Measurements from ENCODE around the gene AMPD3.

AMPD3 gene

GRCh38 chr11:10428453-10428852 lies 26.6 kb upstream of the AMPD3 start:
- no peak for TF ChIP-seq EZH2phosphoT487 (IDR thresholded peaks at IDR 0.05; ENCODE audit: low read depth)
- TF ChIP-seq CTCF (IDR thresholded peaks at IDR 0.05; ENCODE audit: low read depth, low read length): no peak
- H2AFZ ChIP-seq (ENCODE audit: low read depth, low read length): no peak overlapping the region
- H3K4me2 ChIP-seq (ENCODE audit: low read length): no peak overlapping the region

GRCh38 chr11:10429526-10429925 lies 25.5 kb upstream of the AMPD3 start:
- no peak overlapping the region for H3K9ac ChIP-seq (ENCODE audit: low read length)
- no peaks in the 10 kb centered on the region for H3K9me3 ChIP-seq (ENCODE audit: insufficient read depth, low read length)
- no peak overlapping the region for H3K4me2 ChIP-seq (ENCODE audit: low read length)
- H3K79me2 ChIP-seq (ENCODE audit: low read length): no peaks in the 10 kb centered on the region
- TF ChIP-seq EZH2phosphoT487 (IDR thresholded peaks at IDR 0.05; ENCODE audit: low read depth) (no peak), CTCF (IDR thresholded peaks at IDR 0.05; ENCODE audit: low read depth, low read length) (no peak)
- no peaks in the 10 kb centered on the region for H3K36me3 ChIP-seq (replicated peaks; ENCODE audit: low read depth, low read length)
- no peak overlapping the region for H3K27ac ChIP-seq (ENCODE audit: low read length)
- H3K4me3 ChIP-seq (ENCODE audit: low read length): no peak overlapping the region
- no peak overlapping the region for H2AFZ ChIP-seq (ENCODE audit: low read depth, low read length)
- no peaks in the 10 kb centered on the region for H4K20me1 ChIP-seq (ENCODE audit: insufficient read depth, low read length)
- H3K4me1 ChIP-seq (ENCODE audit: low read length): peaks cover 7% of the 10 kb centered on the region; the same call in 1 of the 2 replicates
- peaks cover 16% of the 10 kb centered on the region; the same call in 1 of the 2 replicates for H3K27me3 ChIP-seq (ENCODE audit: low read depth, low read length)

More at GRCh38 chr11:10428453-10428852, 26.6 kb upstream of the AMPD3 start:
- Histone ChIP-seq H3K79me2 (ENCODE audit: low read length) (no peaks in the 10 kb centered on the region), H3K4me3 (ENCODE audit: low read length) (no peak overlapping the region), H3K4me1 (ENCODE audit: low read length) (peaks cover 7% of the 10 kb centered on the region; the same call in 1 of the 2 replicates), H3K9me3 (ENCODE audit: insufficient read depth, low read length) (no peaks in the 10 kb centered on the region), H3K9ac (ENCODE audit: low read length) (no peak overlapping the region), H3K27me3 (ENCODE audit: low read depth, low read length) (peaks cover 16% of the 10 kb centered on the region; the same call in 1 of the 2 replicates), H3K36me3 (replicated peaks; ENCODE audit: low read depth, low read length) (no peaks in the 10 kb centered on the region), H4K20me1 (ENCODE audit: insufficient read depth, low read length) (no peaks in the 10 kb centered on the region), H3K27ac (ENCODE audit: low read length) (no peak overlapping the region)

- peaks cover 16% of the 10 kb centered on the region; the same call in 1 of the 2 replicates for H3K27me3 ChIP-seq (ENCODE audit: low read depth, low read length)
- TF ChIP-seq CTCF (IDR thresholded peaks at IDR 0.05; ENCODE audit: low read depth, low read length) (no peak), EZH2phosphoT487 (IDR thresholded peaks at IDR 0.05; ENCODE audit: low read depth) (no peak)
- no peak overlapping the region for H3K4me3 ChIP-seq (ENCODE audit: low read length)
- no peak overlapping the region for H3K9ac ChIP-seq (ENCODE audit: low read length)
- no peaks in the 10 kb centered on the region for H3K79me2 ChIP-seq (ENCODE audit: low read length)
- no peaks in the 10 kb centered on the region for H4K20me1 ChIP-seq (ENCODE audit: insufficient read depth, low read length)
- H3K4me1 ChIP-seq (ENCODE audit: low read length): peaks cover 7% of the 10 kb centered on the region; the same call in 1 of the 2 replicates
- H2AFZ ChIP-seq (ENCODE audit: low read depth, low read length): no peak overlapping the region
- H3K9me3 ChIP-seq (ENCODE audit: insufficient read depth, low read length): no peaks in the 10 kb centered on the region
- no peaks in the 10 kb centered on the region for H3K36me3 ChIP-seq (replicated peaks; ENCODE audit: low read depth, low read length)
- H3K4me2 ChIP-seq (ENCODE audit: low read length): no peak overlapping the region
- no peak overlapping the region for H3K27ac ChIP-seq (ENCODE audit: low read length)
These were observed 22.6 kb upstream of the AMPD3 start for GRCh38 chr11:10432493-10432892.

GRCh38 chr11:10432971-10433370 lies 22.1 kb upstream of the AMPD3 start:
- Histone ChIP-seq H3K9me3 (ENCODE audit: insufficient read depth, low read length) (no peaks in the 10 kb centered on the region), H3K4me1 (ENCODE audit: low read length) (peaks cover 7% of the 10 kb centered on the region; the same call in 1 of the 2 replicates), H3K27me3 (ENCODE audit: low read depth, low read length) (peaks cover 13% of the 10 kb centered on the region; the same call in 1 of the 2 replicates), H3K36me3 (replicated peaks; ENCODE audit: low read depth, low read length) (no peaks in the 10 kb centered on the region), H3K9ac (ENCODE audit: low read length) (no peak overlapping the region), H4K20me1 (ENCODE audit: insufficient read depth, low read length) (no peaks in the 10 kb centered on the region), H3K27ac (ENCODE audit: low read length) (no peak overlapping the region), H2AFZ (ENCODE audit: low read depth, low read length) (no peak overlapping the region), H3K4me3 (ENCODE audit: low read length) (no peak overlapping the region), H3K79me2 (ENCODE audit: low read length) (no peaks in the 10 kb centered on the region), H3K4me2 (ENCODE audit: low read length) (no peak overlapping the region)
- no peak for TF ChIP-seq EZH2phosphoT487 (IDR thresholded peaks at IDR 0.05; ENCODE audit: low read depth)
- TF ChIP-seq CTCF (IDR thresholded peaks at IDR 0.05; ENCODE audit: low read depth, low read length): no peak
